Smooth muscle cell (in vitro differentiated cells): ENCODE measurements around the gene ATP5MC3. TPM values are rescaled to one million over a fixed set of nuclear protein-coding genes. Genes with fewer than 3 reads are reported as not detected.

ENCODE experiments used
- DNase-seq: peaks from one replicate; lab custom pipeline; 2025; ENCODE audit not compliant: unreplicated experiment; lab: John Stamatoyannopoulos, UW
- H2AFZ ChIP-seq: fragments of 200-600 bp; sonication (generic); 2 replicates; pipeline ENCODE4 v1.6.0; 2016; ENCODE audit warnings: antibody characterized with exemption, low read depth, mild to moderate bottlenecking
- H3F3A ChIP-seq: fragments of 200-600 bp; sonication (generic); 2 replicates; pipeline ENCODE4 v1.6.0; 2017; ENCODE audit warnings: antibody characterized with exemption, low read depth
- H3K27ac ChIP-seq: fragments of 200-600 bp; sonication (generic); 2 replicates; pipeline ENCODE4 v1.5.1; 2016; ENCODE audit warnings: low read depth, mild to moderate bottlenecking
- H3K27me3 ChIP-seq: fragments of 200-600 bp; sonication (generic); 2 replicates; pipeline ENCODE4 v1.6.1; 2016; ENCODE audit warnings: low read depth, mild to moderate bottlenecking
- H3K36me3 ChIP-seq: fragments of 200-600 bp; sonication (generic); 2 replicates; pipeline ENCODE4 v1.5.1; 2016; ENCODE audit warnings: low read depth
- H3K4me1 ChIP-seq: fragments of 200-600 bp; sonication (generic); 2 replicates; pipeline ENCODE4 v1.5.1; 2016; ENCODE audit warnings: low read depth
- H3K4me2 ChIP-seq: fragments of 200-600 bp; sonication (generic); 2 replicates; pipeline ENCODE4 v1.6.0; 2016; ENCODE audit warnings: mild to moderate bottlenecking
- H3K4me3 ChIP-seq: fragments of 200-600 bp; sonication (generic); 2 replicates; pipeline ENCODE4 v1.5.1; 2016; ENCODE audit warnings: mild to moderate bottlenecking
- H3K79me2 ChIP-seq: fragments of 200-600 bp; sonication (generic); 2 replicates; pipeline ENCODE4 v1.6.0; 2016; ENCODE audit warnings: low read depth, mild to moderate bottlenecking
- H3K9ac ChIP-seq: fragments of 200-600 bp; sonication (generic); 2 replicates; pipeline ENCODE4 v1.6.0; 2016; ENCODE audit warnings: low read depth
- H3K9me3 ChIP-seq: fragments of 200-600 bp; sonication (generic); replicated peaks from 2 replicates; pipeline ENCODE4 v1.5.1; 2016; ENCODE audit warnings: low read depth
- H4K20me1 ChIP-seq: fragments of 200-600 bp; sonication (generic); 2 replicates; pipeline ENCODE4 v1.6.0; 2016; ENCODE audit warnings: low read depth
- CTCF ChIP-seq: fragments of 200-600 bp; sonication (generic); IDR thresholded peaks from 2 replicates; pipeline ENCODE4 v1.5.1; 2017; ENCODE audit warnings: borderline replicate concordance, mild to moderate bottlenecking, antibody characterized with exemption; ENCODE audit not compliant: insufficient read depth, poor library complexity, severe bottlenecking
- WGBS: methylation state at CpG from one replicate; pipeline ENCODE4 v1.1.7; 2016; ENCODE audit warnings: low lambda C conversion rate; 5-methylcytosine and 5-hydroxymethylcytosine counted together
- polyA plus RNA-seq: library from polyadenylated mRNA; unstranded; fragments of >200 nt; fragmentation: Nextera tagmentation; extraction: Ambion mirVana; gene quantifications from 2 replicates; pipeline ENCODE4 v1.2.1, GENCODE V29; 2016
- total RNA-seq: library from RNA; depleted of rRNA; stranded (reverse); fragments of >200 nt; gene quantifications from 2 replicates; pipeline ENCODE4 v1.2.3, GENCODE V29; 2014

Gene ATP5MC3
- total and polyA plus RNA-seq, 2 experiments from 2014 or later: 251 to 519 TPM

- H4K20me1 ChIP-seq: no peaks in the 10 kb centered on the region
- no peak for DNase-seq
- no peaks in the 10 kb centered on the region for H3K36me3 ChIP-seq
- H3K9ac ChIP-seq: no peak overlapping the region
- no peaks in the 10 kb centered on the region for H3K4me1 ChIP-seq
- H3F3A ChIP-seq: no peaks in the 10 kb centered on the region
- no peak overlapping the region for H3K4me2 ChIP-seq
- H2AFZ ChIP-seq: no peak overlapping the region
- H3K9me3 ChIP-seq: no peaks in the 10 kb centered on the region
- no peak for TF ChIP-seq CTCF
- no peaks in the 10 kb centered on the region for H3K79me2 ChIP-seq
- H3K27me3 ChIP-seq: peaks cover 16% of the 10 kb centered on the region
- WGBS: 50% methylated on average over 3 of the region's 3 CpGs
- H3K27ac ChIP-seq: no peak overlapping the region
- no peak overlapping the region for H3K4me3 ChIP-seq
Observed at GRCh38 chr2:175205523-175205922, 24.0 kb upstream of the ATP5MC3 start.

GRCh38 chr2:175203621-175204496 lies 22.3 kb upstream of the ATP5MC3 start:
- no peak overlapping the region for H3K4me3 ChIP-seq
- no peak overlapping the region for H3K27ac ChIP-seq
- no peaks in the 10 kb centered on the region for H4K20me1 ChIP-seq
- H3K9me3 ChIP-seq: no peaks in the 10 kb centered on the region
- DNase-seq: peak; percentile 5
- WGBS: 44% methylated on average over 12 of the region's 12 CpGs
- no peaks in the 10 kb centered on the region for H3K79me2 ChIP-seq
- no peak overlapping the region for H3K9ac ChIP-seq
- peak; percentile 49 for TF ChIP-seq CTCF
- no peaks in the 10 kb centered on the region for H3K4me1 ChIP-seq
- H3K4me2 ChIP-seq: no peak overlapping the region
- no peaks in the 10 kb centered on the region for H3K36me3 ChIP-seq
- no peaks in the 10 kb centered on the region for H3F3A ChIP-seq
- H3K27me3 ChIP-seq: peaks cover 15% of the 10 kb centered on the region
- peak overlapping the region; percentile 62 for H2AFZ ChIP-seq

GRCh38 chr2:175195012-175195411 lies 13.5 kb upstream of the ATP5MC3 start:
- Histone ChIP-seq H3K27ac (no peak overlapping the region), H3K9me3 (no peaks in the 10 kb centered on the region), H2AFZ (no peak overlapping the region), H3K4me2 (no peak overlapping the region), H3K4me3 (no peak overlapping the region), H4K20me1 (no peaks in the 10 kb centered on the region), H3K4me1 (no peaks in the 10 kb centered on the region), H3K27me3 (no peaks in the 10 kb centered on the region), H3K79me2 (no peaks in the 10 kb centered on the region), H3K36me3 (no peaks in the 10 kb centered on the region), H3K9ac (no peak overlapping the region), H3F3A (no peaks in the 10 kb centered on the region)
- TF ChIP-seq CTCF: no peak
- DNase-seq: no peak

- Histone ChIP-seq H3K27ac (no peak overlapping the region), H3K4me3 (no peak overlapping the region), H3K36me3 (no peaks in the 10 kb centered on the region), H3K9ac (no peak overlapping the region), H3K4me1 (no peaks in the 10 kb centered on the region), H2AFZ (no peak overlapping the region), H3K9me3 (no peaks in the 10 kb centered on the region), H3F3A (no peaks in the 10 kb centered on the region), H4K20me1 (no peaks in the 10 kb centered on the region), H3K4me2 (no peak overlapping the region), H3K79me2 (no peaks in the 10 kb centered on the region), H3K27me3 (no peaks in the 10 kb centered on the region)
- WGBS: 79% methylated on average over 1 of the region's 1 CpG
- no peak for DNase-seq
- TF ChIP-seq CTCF: no peak
Observed at GRCh38 chr2:175188761-175189160, 7.3 kb upstream of the ATP5MC3 start.
